GM12891 (cell line): ENCODE results near the gene CERK.

Experiments used
- POLR2A ChIP-seq: IDR thresholded peaks from 2 replicates; pipeline ENCODE4 v1.6.1; 2011; ENCODE audit warnings: low read depth, low read length, control low read depth
- POLR2AphosphoS5 ChIP-seq: IDR thresholded peaks from 2 replicates; pipeline ENCODE4 v1.6.1; 2011; ENCODE audit warnings: low read depth, low read length, control low read depth
- SPI1 ChIP-seq: IDR thresholded peaks from 2 replicates; pipeline ENCODE4 v1.6.1; 2011; ENCODE audit warnings: low read depth, low read length, control low read depth

DNA sequence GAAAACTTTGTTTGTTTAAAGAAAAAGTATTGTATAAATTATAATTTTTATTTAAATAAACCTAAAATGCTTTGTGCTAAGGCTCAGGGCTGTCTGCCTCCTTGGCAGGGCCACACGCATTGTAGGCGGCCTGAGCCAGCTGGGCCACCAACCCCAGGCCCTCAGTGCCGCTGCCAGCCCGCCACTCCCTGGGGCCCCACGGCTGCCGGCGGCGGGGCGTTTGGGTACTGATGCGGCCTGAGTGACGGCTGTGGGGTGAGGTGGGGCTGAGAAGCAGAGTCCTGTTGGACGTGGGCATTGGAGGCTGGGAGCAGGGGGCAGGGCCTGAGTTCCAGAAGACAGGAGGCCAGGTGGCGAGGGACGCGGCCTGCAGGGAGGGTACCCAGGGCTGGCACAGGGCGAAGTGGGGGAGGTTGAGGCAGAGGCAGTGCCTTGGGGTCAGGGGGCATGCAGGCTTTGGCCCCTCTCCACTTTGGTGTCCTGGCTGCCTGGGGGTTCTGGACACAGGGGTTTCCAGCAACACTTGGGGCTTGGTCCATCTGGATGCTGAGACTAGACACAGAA, 58.3 kb downstream of the CERK start:
- no peak for TF ChIP-seq POLR2AphosphoS5
- TF ChIP-seq POLR2A, result no peak
- TF ChIP-seq SPI1, result no peak
